NCI-H2227 treated with DMSO at 0.1 percent for 48 hours (cell line): Measurements from ENCODE around the gene ZSWIM5.
"Not testable (repeated sequence)": the region's sequence is repeated elsewhere in the genome, so short reads cannot be mapped to it uniquely, and the experiment has no call there.

Source experiments
- DNase-seq: peaks from one replicate; lab custom pipeline; 2025; lab: John Stamatoyannopoulos, UW

ZSWIM5 gene

GRCh38 chr1:45205910-45206721 is at the start of gene ZSWIM5:
TSS of gene ZSWIM5 (minus strand) at chr1:45206605. CDS start at chr1:45206350, 255 bp downstream.
- peak; percentile 88 for DNase-seq

GRCh38 chr1:45254490-45254889 is 48.1 kb upstream of the ZSWIM5 start:
- DNase-seq = no peak

- DNase-seq = no peak
Observed at GRCh38 chr1:45250544-45250943, 44.1 kb upstream of the ZSWIM5 start.

- not testable (repeated sequence) for DNase-seq
Observed at GRCh38 chr1:45248004-45248403, 41.6 kb upstream of the ZSWIM5 start.

GRCh38 chr1:45246760-45247159 is 40.4 kb upstream of the ZSWIM5 start:
- DNase-seq = no peak

- not testable (repeated sequence) for DNase-seq
Observed at GRCh38 chr1:45246359-45246758, 40.0 kb upstream of the ZSWIM5 start.

- no peak for DNase-seq
Observed at GRCh38 chr1:45244660-45245059, 38.3 kb upstream of the ZSWIM5 start.

GRCh38 chr1:45243476-45244343 is 37.3 kb upstream of the ZSWIM5 start:
- no peak for DNase-seq

GRCh38 chr1:45238846-45239245 is 32.4 kb upstream of the ZSWIM5 start:
- DNase-seq = no peak

- no peak for DNase-seq
Observed at GRCh38 chr1:45236136-45236535, 29.7 kb upstream of the ZSWIM5 start.

GRCh38 chr1:45230537-45230936 is 24.1 kb upstream of the ZSWIM5 start:
- DNase-seq = no peak

- no peak for DNase-seq
Observed at GRCh38 chr1:45225598-45225997, 19.2 kb upstream of the ZSWIM5 start.

GRCh38 chr1:45223710-45224109 is 17.3 kb upstream of the ZSWIM5 start:
- DNase-seq = not testable (repeated sequence)

- no peak for DNase-seq
Observed at GRCh38 chr1:45221716-45222115, 15.3 kb upstream of the ZSWIM5 start.

GRCh38 chr1:45216861-45217260 is 10.5 kb upstream of the ZSWIM5 start:
- no peak for DNase-seq

- DNase-seq = no peak
Observed at GRCh38 chr1:45216200-45216541, 9.8 kb upstream of the ZSWIM5 start.

GRCh38 chr1:45215485-45216199 is 9.2 kb upstream of the ZSWIM5 start:
- DNase-seq = no peak

- DNase-seq = no peak
Observed at GRCh38 chr1:45213892-45214291, 7.5 kb upstream of the ZSWIM5 start.

GRCh38 chr1:45211076-45211475 is 4.7 kb upstream of the ZSWIM5 start:
- no peak for DNase-seq

- no peak for DNase-seq
Observed at GRCh38 chr1:45206808-45207623, 611 bp upstream of the ZSWIM5 start.
